Nasal cavity respiratory epithelium epithelial cell of viscerocranial mucosa (primary cell): ENCODE data around the gene COL9A1. TPM values are rescaled to one million over a fixed set of nuclear protein-coding genes. Genes with fewer than 3 reads are reported as not detected.

ENCODE experiments used
- total RNA-seq: library from RNA; depleted of rRNA; stranded (reverse); fragments of >200 nt; gene quantifications from 2 replicates; pipeline ENCODE4 v1.2.3, GENCODE V29; 2014

The COL9A1 gene
- total RNA-seq, result not detected in 2 replicates

GRCh38 chr6:70303034-70303525, at the start of gene COL9A1:
Gene COL9A1, minus strand, starts transcription at chr6:70303084. Its CDS starts 160 bp downstream, at chr6:70302924.

Other genes starting within 250 kb of the COL9A1 start
- gene FAM135A, start 110.4 kb upstream of the COL9A1 start, total RNA-seq, result 75.8 and 88.9 TPM in 2 replicates